Stimulated activated CD8-positive, alpha-beta memory T cell treated with anti-CD3 and anti-CD28 coated beads, Interleukin-7, amount 100 ng/mL, for 4 hours (primary cell): Measurements from ENCODE around the gene FOLR3.
"Not testable (repeated sequence)": the region's sequence is repeated elsewhere in the genome, so short reads cannot be mapped to it uniquely, and the experiment has no call there.

Source experiments
- DNase-seq, 2 donors: peaks; one replicate each; pipeline ENCODE4 v3.0.0-alpha.2; 2020; ENCODE audit warnings: low read depth in 2 of 2

FOLR3 gene

DNA sequence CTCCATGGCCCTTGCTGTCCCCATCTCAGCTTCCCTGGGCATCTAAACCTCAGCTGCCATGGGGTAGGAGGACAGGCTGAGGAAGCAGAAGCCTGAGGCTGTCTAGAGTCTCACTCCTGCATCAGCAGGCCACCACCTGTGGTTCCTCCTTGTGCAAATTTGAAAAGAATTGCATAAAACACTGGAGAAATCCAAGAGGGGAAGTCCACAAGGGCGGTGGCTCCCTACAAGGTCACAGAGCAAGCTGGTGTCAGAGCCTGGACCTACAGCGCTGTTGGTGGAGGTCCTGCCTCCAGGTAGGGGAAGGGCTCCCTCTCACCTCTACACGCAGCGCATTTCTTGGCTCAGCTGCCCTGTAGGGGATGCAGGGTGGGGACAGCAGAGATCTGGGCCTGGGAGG, at the start of gene FOLR3:
Gene FOLR3 (plus strand): TSS at position 253 of the 400 bp plus-strand sequence. CDS start 228 bp downstream, outside the sequence.
- not testable (repeated sequence) for DNase-seq

DNA sequence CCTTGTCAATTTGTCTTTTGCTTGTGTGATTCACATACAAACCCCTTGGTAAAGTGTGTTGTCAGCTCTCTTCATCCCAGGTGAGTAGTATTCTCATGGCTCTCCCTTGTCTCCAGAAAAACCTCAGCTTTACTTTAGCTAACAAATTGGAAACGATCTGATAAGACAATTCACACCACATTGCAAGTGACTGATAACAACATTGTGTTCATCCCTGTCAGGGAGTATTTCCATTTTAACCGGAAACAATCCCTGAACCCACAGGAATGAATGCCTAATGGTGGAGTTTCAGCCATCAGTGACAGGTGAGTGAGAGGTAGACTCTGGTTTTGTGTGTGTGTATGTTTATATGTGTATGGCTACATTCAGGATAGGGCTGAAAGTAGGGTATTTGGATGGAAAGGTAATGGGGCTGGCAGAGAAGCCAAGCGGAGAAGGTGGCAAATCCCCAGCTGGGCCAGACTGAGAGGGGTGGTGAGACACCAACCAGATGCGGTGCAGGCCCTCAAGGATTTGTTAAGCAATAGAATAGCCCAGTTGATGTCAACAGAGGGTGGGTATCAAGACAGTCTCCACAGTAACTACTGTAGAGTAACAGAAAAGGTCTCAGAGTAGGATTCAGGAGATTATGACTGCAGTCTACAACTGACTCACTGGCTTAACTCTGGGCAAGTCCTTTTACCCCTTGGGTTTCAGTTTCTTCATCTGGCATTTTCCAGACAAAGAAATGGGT, 47.3 kb upstream of the FOLR3 start:
- no peak for DNase-seq

DNA sequence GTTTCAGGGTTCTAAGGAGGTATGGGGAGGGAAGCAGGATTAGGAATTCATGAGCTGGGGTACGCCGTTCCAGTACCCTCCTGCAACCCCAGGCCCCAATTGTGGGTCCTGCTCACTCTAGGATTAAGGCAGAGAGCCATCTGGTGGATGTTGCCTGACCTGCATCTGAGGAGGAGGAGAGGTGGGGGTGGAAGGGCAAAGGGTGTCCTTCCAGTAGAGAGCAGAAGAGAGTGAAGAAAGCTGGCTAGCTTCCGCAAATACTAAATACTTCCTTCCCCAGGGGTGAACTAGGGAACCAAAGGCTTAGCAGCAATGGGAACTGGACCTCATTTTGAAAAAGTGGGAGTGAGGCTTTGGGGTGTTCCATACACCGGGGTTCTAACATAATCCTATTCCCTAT, 44.2 kb upstream of the FOLR3 start:
- DNase-seq: peak; percentile 36 to 43

DNA sequence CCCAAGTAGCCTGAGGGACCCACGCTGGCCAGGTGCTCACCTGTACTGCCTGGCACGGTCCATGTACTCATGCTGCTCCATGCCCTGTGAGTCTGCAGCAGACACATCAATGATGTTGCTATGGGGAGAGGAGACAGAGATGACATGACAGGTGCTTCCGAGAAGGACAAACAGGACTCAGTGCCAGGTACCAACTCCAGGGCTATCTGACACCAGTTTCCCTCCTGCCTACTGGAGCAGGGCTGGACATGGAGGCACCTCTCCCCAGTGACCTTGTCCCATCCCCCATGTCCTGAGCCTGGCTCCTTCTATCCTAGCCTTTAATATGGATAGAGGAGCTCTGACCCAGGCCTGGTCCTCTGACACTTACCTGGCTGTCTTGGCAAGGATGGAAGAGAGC, 36.8 kb upstream of the FOLR3 start:
- no peak for DNase-seq

DNA sequence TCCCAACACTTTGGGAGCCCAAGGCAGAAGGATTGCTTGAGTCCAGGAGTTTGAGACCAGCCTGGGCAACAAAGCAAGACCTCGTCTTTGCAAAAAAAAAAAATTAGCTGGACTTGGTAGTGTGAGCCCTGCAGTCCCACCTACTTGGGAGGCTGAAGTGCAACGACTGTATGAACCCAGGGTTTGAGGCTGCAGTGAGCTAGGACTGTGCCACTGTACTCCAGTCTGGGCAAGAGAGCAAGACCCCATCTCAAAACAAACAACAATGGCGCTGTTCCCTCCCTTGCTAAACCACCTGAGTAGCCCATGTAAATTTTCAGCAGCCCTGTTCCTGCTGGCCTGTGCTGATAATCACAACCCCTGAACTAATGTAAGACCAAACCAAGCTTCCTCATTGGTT, 35.5 kb upstream of the FOLR3 start:
- no peak for DNase-seq

DNA sequence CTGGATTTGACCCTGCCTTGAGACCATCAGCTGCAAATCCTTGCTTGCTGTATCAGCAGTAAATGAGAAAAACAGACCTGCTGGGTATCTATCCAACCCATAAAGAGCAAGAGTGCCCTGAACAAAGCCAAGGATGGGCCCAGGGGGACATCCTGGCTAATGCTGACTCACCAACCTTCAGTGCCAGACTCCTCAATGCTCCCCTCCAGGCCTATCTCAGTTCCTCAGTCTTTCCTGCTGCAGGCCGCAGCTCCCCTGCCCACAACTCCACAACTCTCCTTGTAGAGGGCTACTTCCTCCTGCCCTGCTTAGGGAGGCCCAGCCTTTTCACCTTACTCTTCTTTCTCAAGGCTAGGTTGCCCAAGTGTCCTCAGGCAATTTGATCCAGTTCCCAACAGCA, 35.1 kb upstream of the FOLR3 start:
- no peak for DNase-seq

DNA sequence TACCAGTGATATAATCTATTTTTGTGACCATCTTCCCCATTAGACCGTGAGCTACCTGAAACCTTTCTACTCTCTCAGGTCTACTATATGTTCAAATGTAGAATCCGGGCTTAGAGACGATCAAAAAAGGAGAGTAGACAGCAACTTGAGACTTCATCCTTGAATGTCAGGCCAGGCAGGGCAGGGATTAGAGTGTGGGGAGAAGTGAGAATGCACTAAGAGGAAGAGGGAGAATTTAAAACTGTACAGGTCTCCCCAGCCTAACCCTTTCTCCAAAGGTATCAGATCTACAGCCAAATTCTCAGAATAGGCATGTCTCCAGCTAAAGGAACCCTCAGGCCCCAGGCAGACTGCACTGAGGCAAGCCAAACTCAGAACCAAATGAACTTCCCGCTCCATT, 33.4 kb upstream of the FOLR3 start:
- no peak for DNase-seq

DNA sequence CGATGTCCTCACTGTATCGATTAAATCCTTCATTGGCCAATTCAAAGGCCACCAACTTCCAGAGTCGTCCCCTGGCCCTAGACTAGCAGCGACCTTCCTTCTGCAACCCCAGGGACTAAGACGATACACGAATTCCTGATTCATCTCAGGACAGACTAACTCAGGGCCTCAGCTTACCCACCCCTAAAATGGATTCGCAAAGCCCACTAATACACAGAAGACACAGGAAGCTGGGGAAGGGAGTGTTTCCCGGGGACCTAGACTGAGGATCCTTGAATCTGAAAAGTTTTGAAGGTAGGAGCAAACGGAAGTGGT, 32.9 kb upstream of the FOLR3 start:
- DNase-seq: no peak

DNA sequence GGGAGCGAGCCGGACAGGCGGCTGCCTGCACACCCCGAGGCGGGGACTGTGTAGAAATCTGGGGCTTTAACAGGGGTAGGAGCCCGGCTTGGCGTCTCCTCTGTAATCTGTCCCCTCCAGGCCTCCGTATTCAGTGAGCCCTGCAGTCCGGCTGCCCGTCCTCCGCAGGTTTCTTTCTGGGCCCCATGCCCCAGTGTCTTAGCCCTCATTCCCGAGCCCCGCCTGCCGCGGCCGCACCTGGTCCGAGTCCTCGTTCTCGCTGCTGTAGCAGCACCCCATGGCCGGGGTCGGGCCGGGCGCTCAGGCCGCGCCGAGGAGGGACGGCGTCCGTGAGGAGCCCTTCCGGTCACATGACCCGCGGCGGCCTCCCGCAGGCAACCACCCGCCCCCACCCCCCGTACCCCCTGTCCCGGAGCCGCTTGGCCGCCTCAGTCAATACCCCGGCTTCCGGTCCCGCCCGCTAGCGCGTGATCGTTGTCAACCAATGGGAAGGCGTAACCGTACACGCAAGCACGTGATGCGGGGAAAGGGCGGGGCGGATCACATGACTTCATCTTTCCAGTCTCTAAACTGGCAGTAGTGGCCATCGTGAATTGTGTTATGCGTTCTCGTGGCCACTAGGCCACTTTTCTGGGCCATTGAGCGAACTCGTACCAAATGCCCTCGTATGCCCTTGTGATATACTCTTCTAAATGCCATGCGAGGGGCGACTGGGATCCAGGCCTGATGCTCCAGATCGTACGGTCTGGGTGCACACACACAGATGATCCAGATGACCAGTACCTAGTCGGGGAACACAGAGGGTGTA, 32.4 kb upstream of the FOLR3 start, which contains the start of gene LAMTOR1:
Gene LAMTOR1 (minus strand): TSS at position 352 of the 808 bp plus-strand sequence. CDS start 73 bp downstream, at position 279.
- DNase-seq: peak; percentile 96 to 98

DNA sequence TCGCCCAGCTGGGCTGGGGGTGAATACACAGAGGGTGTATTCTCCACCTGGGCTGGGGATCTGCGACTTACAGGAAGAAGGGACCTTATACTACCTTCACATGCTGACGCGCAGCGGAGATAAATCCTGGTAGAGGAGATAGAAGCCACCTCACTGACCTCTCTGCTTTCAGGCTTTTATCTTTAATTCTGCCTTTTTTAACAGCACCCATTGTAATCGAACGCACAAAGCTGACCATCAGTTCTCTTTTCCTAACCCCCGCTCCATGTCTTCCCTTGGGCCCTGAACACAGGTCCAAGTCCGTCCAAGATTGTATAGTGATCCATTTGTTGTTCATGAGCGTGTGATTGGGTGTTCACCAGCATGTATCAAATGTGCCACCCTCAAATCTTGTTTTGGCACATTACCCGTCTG, 31.8 kb upstream of the FOLR3 start:
- no peak for DNase-seq

DNA sequence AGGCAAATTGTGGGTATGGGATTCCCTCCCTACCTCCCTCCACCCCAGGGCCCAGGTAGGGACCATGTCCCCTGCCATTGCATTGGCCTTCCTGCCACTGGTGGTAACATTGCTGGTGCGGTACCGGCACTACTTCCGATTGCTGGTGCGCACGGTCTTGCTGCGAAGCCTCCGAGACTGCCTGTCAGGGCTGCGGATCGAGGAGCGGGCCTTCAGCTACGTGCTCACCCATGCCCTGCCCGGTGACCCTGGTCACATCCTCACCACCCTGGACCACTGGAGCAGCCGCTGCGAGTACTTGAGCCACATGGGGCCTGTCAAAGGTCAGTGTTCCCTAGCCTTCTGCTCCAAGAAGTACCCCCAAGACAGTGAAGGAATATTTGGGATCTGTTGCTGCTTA, 29.6 kb upstream of the FOLR3 start, which contains the start of gene TOMT:
Gene TOMT (plus strand): TSS at position 37 of the 400 bp plus-strand sequence. CDS start 28 bp downstream, at position 65.
- DNase-seq: no peak

DNA sequence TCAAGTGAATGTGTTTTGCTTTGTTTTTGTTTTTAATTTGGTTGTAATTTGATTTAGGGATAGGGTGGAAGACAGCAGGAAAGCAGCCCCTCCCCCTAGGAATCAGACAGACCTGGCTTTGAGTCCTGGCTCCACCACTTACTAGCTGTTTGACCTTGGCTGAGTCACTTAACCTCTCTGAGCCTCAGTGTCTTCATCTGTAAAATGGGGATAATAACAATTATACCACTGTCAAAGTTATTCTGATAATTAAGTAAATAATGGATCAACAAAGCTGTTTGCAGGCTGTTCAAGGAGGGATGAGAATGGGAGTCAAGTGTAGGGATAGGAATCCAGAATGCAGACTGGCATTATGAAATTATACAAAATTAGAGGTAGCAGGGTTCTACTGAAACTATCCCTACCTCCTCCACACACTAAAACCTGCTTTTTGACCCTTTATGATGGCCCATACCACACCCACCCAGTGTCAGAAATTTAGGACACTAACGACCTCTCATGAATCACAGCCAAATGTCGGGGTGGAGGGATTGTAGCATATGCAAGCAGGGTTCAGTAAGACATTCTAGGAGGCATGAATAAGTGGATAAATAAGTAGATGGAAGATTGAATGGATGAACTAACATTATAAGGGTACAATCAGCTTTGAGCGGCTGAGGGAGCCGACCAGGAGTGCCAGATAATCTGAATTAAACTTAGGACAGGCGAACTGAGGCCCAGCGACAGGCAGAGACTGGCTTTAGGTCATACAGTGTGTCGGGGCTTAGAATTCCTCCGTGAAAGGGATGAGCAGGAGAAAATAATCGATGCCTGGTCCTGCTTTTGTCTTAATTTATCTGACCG, 24.0 kb upstream of the FOLR3 start:
- no peak for DNase-seq

DNA sequence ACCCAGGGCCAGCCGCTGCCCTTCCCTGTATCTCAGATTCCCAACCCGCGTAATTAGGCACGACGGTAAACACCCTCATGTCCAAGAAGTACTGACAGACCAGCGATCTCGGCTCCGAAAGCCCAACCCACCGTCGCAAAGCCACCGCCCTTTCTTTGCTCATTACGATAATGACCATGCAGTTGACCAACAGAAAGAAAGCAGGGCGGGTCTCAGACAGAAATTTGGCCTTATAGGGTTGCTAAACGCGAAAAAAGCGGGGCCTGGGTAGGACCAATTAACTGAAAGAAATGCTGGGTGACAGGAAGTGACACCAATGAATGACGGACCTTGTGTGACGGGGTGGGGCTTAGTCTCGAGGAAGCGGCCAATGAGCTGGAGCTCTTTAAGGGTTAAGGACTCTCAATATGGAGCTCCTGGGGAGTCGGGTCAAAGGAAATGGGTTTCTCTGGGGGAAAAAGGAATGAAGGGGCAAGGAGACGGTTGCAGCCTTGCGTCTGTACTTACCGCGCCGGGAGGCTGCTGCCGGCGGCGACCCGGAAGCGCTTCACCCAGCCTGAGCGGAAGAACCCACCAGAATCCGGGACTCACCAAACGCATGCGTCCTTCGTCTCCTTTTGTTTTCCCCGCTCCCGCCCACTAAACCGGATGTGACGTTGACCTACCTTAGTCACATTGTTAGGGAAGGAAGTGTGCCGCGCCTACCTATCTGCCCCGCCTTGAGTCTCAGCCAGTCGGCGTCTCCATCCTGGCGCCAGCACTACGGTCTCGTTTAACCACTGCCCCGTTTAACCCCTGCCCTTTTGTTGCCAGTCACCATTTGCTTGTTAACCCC, 23.2 kb upstream of the FOLR3 start, which contains the start of gene ANAPC15:
Gene ANAPC15 (minus strand): TSS at position 553 of the 835 bp plus-strand sequence. CDS start 1,419 bp downstream, outside the sequence.
- DNase-seq: peak; percentile 97 to 100

DNA sequence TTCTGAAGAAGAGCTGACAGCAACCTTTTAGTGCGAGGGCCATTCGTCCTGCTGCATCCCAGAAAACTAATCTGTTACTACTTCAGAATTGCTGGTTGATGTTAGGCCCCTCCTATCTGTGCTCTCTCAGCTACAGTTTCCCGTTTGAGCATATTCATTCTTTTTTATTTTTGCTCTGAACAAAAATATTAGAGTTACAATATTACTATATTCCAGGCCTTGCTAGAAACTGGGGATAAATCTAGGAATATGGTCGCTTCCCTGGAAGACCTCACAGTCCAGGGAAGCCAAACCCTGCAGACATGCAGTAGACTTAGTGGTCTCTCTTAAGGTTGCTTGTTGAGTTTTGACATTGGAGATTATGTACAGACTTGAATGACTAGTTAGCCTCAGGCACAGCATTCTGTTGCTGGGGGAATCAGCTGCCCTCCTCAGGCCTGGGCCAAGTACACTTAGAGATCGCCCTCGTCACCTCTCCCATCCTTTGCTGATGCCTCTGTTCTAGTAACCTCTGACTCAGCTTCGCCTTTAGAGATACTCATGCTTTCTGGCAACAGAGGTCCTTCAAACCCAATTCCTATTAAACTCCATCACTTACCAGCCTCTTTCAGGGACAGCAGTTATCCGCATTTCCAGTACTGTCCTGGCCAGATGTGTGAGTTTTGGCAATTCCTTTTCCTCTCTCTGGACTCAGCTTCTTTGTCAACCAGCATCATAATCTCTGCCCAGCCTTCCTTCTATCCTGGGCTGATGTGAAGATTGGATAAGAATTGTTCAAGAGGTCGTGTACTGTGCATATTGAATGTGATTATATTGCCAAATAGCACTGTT, 22.3 kb upstream of the FOLR3 start:
- DNase-seq: no peak

DNA sequence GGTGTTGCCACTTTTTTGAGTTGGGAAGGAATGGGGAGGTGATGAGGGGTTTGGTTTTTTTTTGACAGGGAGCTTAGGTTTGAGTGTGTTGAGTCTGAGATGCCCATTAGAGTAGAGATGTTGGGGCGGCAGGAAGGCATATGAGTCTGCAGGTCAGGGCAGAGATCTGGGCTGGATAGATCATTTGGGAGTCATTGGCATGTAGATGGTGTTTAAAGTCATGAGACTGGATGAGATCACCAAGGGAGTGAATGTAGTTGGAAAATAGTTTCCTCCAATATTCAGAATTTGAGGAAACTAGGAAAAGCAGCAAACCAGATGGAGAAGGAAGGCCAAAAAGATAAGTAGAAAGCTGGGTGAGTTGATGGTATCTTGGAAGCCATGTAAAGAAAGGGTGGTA, 21.0 kb upstream of the FOLR3 start:
- DNase-seq: no peak

DNA sequence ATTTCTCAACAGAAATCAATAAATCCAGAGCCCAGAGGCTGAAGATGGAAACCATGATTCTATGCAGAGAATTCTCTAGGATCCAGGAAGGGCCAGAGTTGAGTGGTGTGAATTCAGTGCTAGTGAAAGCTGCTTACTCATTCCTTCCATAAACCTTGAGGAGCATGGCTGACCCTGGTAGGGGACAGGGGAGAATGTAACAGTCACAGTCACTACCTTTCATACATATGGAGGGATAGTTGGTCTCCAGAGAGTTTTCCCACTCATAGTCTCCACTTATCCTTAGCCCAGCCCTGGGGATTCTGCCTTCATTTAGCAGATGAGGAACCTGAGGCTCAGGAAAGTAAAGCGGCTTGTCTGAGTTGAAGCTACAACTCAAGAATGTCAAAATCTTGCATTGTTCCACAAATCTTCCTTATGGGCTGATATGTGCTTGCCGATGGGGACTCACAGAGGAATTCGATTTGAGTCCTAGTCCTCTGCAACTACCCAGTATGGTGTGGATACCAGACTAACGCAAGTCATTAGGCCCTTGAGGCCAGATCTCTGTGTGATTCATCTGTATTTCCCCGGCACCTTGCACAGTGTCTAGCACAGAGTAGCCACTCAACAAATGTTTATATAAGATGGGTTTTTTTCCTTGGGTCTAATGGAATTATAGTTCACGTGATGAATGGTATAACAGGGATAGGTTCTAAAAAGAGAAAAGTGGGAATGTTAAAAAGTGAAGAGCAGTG, 19.3 kb upstream of the FOLR3 start:
- DNase-seq: no peak

DNA sequence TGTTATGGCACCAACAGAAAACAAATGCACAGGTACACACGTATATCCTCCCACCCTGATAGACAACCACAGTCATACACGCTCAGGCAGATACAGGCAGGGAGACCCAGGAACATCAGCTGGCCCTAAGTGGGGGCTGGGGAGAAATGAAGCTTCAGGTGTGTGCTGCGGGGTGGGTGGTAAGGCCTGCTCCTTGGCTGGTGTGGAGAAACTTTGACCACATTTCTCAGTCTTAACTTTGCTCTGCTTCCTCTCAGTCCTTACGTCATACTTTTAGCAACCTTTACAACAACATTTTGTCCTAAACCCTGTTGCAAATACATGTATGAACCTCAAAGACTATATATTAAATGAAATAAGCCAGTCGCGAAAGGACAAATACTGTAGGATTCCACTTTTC, 16.3 kb upstream of the FOLR3 start:
- DNase-seq: no peak

DNA sequence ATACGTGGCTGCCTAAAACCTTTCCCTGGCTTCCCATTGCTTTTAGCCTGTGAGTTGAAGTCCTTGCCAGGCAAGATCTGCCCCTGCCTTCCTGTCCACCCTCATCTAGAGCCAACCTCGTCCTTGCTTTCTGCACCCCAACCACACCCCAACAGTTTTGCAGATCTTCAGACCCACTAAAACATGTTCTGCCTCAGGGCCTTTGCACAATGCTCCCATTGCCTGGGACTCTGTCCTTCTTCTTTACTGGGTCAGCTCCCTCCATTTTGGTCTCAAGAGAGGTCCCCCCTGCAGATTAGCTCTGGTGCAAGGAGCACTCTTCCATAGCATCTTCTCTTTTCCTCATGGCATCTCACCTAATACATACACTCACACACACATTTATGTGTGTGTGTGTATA, 14.6 kb upstream of the FOLR3 start:
- no peak for DNase-seq

DNA sequence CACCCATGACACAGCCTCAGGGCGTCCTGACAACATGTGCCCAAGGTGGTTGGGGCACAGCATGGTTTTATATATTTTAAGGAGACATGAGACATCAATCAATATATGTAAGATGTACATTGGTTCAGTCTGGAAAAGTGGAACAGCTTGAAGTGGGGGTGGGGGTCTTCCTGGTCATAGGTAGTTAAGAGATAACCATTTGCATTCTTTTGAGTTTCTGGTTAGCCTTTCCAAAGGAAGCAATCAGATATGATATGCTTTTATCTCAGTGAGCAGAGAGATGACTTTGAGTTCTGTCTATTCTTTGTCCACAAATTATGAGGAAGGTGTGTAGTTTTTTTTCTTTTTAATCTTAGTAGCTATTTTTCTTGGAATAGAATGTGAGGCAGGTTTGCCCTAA, 12.9 kb upstream of the FOLR3 start:
- DNase-seq: no peak
